NCI-H2107 (cell line): ENCODE results near the gene SPG7.
"Not testable (repeated sequence)": the region's sequence is repeated elsewhere in the genome, so short reads cannot be mapped to it uniquely, and the experiment has no call there.

Experiments
- DNase-seq: peaks from one replicate; lab custom pipeline; 2025; lab: John Stamatoyannopoulos, UW

The SPG7 gene

GRCh38 chr16:89581045-89581695, 73.0 kb downstream of the SPG7 start:
- no peak for DNase-seq

GRCh38 chr16:89581861-89582563, 73.8 kb downstream of the SPG7 start:
- no peak for DNase-seq

- DNase-seq: no peak
Measured at GRCh38 chr16:89582614-89583196, 74.5 kb downstream of the SPG7 start.

GRCh38 chr16:89583197-89583894, 75.1 kb downstream of the SPG7 start:
- no peak for DNase-seq

GRCh38 chr16:89583895-89584644, 75.9 kb downstream of the SPG7 start:
- DNase-seq: no peak

- DNase-seq: no peak
Measured at GRCh38 chr16:89584768-89585549, 76.8 kb downstream of the SPG7 start.

- DNase-seq: no peak
Measured at GRCh38 chr16:89586218-89586617, 78.0 kb downstream of the SPG7 start.

- no peak for DNase-seq
Measured at GRCh38 chr16:89586853-89587252, 78.7 kb downstream of the SPG7 start.

GRCh38 chr16:89587676-89588075, 79.5 kb downstream of the SPG7 start:
- not testable (repeated sequence) for DNase-seq

GRCh38 chr16:89588413-89589109, 80.4 kb downstream of the SPG7 start:
- no peak for DNase-seq

GRCh38 chr16:89589241-89589926, 81.2 kb downstream of the SPG7 start:
- DNase-seq: no peak

GRCh38 chr16:89593841-89594240, 85.6 kb downstream of the SPG7 start:
- no peak for DNase-seq

- DNase-seq: no peak
Measured at GRCh38 chr16:89595330-89596060, 87.3 kb downstream of the SPG7 start.

- no peak for DNase-seq
Measured at GRCh38 chr16:89596061-89596689, 88.0 kb downstream of the SPG7 start.

GRCh38 chr16:89596957-89597649, 88.9 kb downstream of the SPG7 start:
- no peak for DNase-seq

- DNase-seq: no peak
Measured at GRCh38 chr16:89598199-89598598, 90.0 kb downstream of the SPG7 start.

- no peak for DNase-seq
Measured at GRCh38 chr16:89599451-89599858, 91.3 kb downstream of the SPG7 start.

- DNase-seq: no peak
Measured at GRCh38 chr16:89599902-89600301, 91.7 kb downstream of the SPG7 start.
